NK-92 treated with Interleukin-12 subunit alpha and Interleukin-12 subunit beta, amount 100 ng/mL, for 24 hours (cell line): ENCODE data around the gene NAMPT.
"Not testable (repeated sequence)": the region's sequence is repeated elsewhere in the genome, so short reads cannot be mapped to it uniquely, and the experiment has no call there.

ENCODE experiments used
- DNase-seq: peaks from one replicate; lab custom pipeline; 2025; lab: John Stamatoyannopoulos, UW

NAMPT gene

GRCh38 chr7:106231856-106232490 lies 52.8 kb downstream of the NAMPT start:
- DNase-seq = no peak

GRCh38 chr7:106225856-106226255 lies 58.9 kb downstream of the NAMPT start:
- DNase-seq = no peak

DNA sequence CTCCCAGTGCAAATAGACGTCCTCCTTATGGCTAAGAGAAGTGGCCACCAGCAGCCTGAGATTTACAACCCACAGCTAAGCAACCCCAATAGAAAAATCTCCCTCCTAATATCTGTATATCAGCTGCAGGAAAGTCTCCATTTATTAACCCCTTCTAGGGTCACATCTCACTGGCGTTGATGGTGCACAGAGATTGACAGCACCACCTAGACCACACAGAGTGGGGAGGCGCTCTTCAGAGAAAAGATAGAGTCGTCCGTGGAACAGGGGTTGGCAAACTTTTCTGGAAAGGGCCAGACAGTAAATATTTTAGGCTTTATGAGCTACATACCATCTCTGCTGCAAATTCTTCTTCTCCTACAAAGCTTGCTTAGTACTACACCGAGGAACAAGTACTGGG lies 60.0 kb downstream of the NAMPT start:
- no peak for DNase-seq

DNA sequence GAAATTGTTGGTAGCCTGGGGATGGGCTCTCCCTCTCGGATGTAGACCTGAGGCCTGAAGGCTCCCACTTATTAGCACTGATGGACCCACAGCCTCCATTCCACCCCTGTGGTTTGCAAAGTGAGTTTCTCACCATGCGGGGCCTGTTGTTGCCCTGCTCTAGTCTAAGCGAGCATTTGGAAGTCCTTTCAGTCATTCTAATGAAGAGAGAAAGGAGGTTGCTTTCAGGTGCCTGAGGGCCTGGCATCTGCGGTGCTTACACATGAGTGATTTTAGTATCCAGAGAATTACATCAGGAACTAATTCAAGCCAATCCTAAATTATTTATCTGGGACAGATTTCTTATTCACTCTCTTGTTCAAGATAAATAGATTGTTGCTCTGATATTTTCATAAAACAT lies 61.6 kb downstream of the NAMPT start:
- DNase-seq = no peak

DNA sequence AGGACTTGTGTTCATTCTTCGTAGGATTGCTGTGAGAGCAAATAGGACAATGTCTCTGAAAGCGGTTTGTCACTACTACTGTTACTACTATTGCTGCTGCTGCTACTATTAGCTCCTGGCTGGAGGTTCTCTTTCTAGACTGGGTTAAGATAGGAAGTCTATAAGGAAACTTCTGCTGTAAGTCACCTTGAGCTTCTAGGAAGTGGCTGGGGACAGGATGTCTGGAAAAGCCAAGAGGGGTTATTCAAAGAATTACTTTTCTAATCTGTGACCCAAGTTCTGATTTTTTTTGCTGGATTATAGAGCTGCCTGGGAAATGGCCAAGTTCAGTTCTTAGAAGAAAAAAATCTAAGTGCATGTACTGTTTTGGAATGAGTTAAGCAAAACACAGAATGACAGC lies 62.2 kb downstream of the NAMPT start:
- no peak for DNase-seq

DNA sequence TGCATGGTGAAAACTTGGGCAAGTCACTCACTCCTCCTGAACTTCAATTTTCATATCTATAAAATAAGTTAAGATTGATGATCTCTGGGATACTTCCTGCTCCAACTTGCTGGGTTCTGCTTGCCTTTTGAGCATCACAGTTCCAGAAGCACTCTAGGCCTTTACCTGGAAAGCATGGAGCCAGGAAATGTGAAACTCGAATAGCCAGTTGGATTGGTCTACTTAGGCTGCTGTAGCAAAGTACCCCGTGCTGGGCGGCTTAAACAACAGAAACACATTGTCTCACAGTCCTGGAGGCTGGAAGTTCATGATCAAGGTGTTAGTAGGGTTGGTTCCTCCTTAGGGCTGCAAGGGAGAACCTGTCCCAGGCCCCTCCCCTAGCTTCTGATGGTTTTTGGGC lies 64.5 kb downstream of the NAMPT start:
- no peak for DNase-seq

DNA sequence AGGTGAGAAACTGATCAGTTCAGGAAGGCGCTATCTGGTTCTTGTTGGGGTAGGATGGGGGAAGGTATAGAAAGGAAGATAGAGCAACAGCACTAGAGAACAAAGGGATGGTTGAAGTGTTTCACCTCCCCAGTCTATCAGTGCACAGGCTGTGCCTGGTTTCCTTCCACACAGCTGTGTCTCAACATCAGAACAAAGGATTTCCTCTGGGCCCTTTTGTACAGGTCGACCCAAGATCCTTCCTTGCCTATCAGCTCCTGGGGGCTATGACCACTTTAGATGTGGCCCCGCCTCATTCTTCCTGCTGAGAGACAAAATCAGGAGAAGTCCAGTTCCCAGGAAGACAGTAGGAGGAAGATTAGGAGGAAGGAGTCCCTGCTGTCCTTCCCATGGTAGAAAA lies 65.6 kb downstream of the NAMPT start:
- DNase-seq = no peak

- no peak for DNase-seq
These were observed 66.2 kb downstream of the NAMPT start for GRCh38 chr7:106218546-106218945.

GRCh38 chr7:106216923-106217542 lies 67.8 kb downstream of the NAMPT start:
- no peak for DNase-seq

- DNase-seq = no peak
These were observed 68.3 kb downstream of the NAMPT start for GRCh38 chr7:106216517-106216922.

- no peak for DNase-seq
These were observed 68.8 kb downstream of the NAMPT start for GRCh38 chr7:106215868-106216516.

DNA sequence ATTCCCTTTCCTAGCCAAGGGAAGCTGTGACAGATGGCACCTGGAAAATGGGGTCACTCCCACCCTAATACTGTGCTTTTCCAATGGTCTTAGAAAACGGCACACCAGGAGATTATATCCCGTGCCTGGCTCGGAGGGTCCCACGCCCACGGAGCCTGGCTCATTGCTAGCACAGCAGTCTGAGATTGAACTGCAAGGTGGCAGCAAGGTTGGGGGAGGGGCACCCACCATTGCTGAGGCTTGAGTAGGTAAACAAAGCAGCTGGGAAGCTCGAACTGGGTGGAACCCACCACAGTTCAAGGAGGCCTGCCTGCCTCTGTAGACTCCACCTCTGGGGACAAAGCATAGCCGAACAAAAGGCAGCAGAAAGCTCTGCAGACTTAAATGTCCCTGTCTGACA lies 75.8 kb downstream of the NAMPT start:
- not testable (repeated sequence) for DNase-seq

DNA sequence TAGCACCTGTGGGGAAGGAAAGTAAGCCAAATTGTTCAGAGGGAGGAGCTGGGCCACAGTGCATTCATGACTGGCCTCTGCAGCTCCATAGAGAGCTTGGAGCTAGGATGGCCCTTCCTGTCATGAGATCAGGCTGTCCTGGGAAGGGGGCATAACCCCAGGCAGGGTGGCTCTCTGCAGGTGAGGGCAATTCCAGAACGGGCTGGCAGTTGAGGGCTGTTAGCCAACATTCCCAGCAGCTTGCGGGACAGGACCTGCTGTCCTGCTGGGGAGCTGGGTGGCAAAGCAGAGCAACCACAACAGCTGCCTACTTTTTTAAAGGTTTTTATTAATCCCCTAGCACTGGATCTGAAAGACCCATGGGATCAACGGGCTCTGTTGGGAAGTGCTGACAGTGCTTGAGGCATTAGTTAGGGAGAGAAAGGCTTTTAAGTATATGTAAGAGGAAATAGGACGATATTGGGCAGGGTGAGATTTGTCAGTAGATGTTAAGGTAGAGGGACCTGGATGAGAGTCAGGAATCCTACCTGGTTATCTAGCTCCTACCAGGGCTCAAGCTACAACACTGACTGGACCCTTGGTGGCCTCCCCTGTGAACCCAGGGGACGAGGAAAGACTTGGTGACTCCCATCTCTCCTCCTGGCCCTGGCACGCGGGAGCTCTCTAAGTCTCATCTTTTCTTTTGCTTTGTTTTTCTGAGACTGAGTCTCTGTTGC lies 77.8 kb downstream of the NAMPT start:
- DNase-seq = no peak

DNA sequence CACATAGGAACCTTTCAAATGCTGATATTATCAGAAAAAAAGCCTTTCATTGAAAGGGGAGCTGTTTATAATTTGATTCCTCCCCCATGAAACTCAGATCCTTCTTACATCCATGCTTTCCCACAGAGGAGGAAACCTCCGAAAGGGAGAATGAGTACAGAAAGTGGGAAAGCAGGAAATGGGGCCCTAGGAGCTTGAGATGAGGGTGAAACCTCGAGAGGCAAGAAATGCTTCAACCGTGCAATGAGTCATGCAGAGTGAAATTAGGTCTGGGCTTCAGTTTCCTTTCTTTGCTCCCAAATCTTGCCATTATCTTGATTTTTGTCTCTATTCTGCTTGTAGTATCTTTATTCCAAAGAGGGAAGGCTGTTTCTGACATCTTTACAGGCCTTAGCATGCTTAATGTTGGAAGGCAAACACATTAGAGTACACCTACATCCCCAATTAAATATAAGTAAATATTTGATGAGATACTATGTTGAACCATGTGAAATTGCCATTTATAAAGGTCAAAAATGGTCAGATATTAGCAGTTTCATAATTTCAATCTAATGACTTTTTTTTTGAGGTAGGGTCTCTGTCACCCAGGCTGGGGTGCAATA lies 79.1 kb downstream of the NAMPT start:
- no peak for DNase-seq

DNA sequence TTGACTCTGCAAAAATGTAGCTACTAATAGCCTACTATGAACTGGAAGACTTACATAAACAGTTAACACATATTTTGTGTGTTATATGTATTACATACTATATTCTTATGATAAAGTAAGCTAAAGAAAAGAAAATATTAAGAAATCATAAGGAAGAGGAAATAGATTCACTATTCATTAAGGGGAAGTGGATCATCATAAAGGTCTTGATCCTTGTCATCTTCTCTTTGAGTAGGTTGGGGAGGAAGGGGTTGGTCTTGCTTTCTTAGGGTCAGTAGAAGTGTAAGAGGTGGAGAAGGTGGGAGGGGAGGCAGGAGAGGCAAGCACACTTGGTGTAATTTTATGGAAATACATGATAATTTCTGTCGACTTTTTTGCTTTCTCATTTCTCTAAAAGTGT lies 81.3 kb downstream of the NAMPT start:
- DNase-seq = no peak

DNA sequence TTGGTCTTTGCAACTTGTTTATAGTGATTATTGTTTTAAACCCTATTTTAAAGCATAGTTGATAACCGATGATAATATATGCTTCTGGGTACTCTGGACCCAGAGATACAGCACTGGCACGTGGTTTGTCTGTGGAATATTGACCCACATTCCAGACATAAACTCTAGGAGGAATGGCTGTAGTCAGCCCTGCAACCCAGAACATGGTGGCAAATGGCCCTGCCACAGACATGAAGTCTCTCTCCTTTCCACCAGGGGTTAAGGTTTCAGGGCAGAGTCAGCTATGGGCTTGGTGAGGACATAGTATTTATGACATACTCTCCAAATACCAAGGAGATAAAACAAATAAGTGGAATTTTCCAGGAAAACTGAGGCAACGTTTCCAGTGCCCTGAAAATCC lies 83.6 kb downstream of the NAMPT start:
- DNase-seq = no peak

GRCh38 chr7:106199813-106200364 lies 84.9 kb downstream of the NAMPT start:
- no peak for DNase-seq

- DNase-seq = no peak
These were observed 85.8 kb downstream of the NAMPT start for GRCh38 chr7:106199024-106199423.
